ENCODE results near the gene HEXIM1.

- TF ChIP-seq POLR2AphosphoS5 (IDR thresholded peaks at IDR 0.05; ENCODE audit: low read depth, low read length): no peak
- TF ChIP-seq POLR2A (IDR thresholded peaks at IDR 0.05; ENCODE audit: low read depth, low read length): no peak
- TF ChIP-seq TAF1 (IDR thresholded peaks at IDR 0.05; ENCODE audit: borderline replicate concordance, low read depth, low read length): no peak
Measured at GRCh38 chr17:45172232-45172540, 23.9 kb downstream of the HEXIM1 start.
